Memory B cell (primary cell): Measurements from ENCODE around the gene ADAM11.
A peak's percentile ranks its signal among the peaks of the same experiment; 100 is the strongest.
"Not testable (repeated sequence)": the region's sequence is repeated elsewhere in the genome, so short reads cannot be mapped to it uniquely, and the experiment has no call there.

ENCODE experiments used
- ATAC-seq: fragments of 150-1000 bp; cut with Tn5 transposase; 2 replicates; pipeline ENCODE4 v1.10.0; 2021; ENCODE audit warnings: low read depth, mild to moderate bottlenecking, moderate library complexity
- DNase-seq, 2 donors: peaks; one replicate each; pipeline ENCODE4 v3.0.0; 2022; ENCODE audit warnings: low spot score in 2 of 2
- H3K27ac Mint-ChIP-seq: one replicate; pipeline ENCODE4 v1.8.0; 2022; ENCODE audit warnings: mild to moderate bottlenecking, moderate library complexity, mixed read lengths
- H3K27me3 Mint-ChIP-seq: one replicate; pipeline ENCODE4 v1.8.0; 2022; ENCODE audit warnings: mixed read lengths
- H3K36me3 Mint-ChIP-seq: one replicate; pipeline ENCODE4 v1.8.0; 2022; ENCODE audit warnings: mild to moderate bottlenecking, mixed read lengths
- H3K4me1 Mint-ChIP-seq: one replicate; pipeline ENCODE4 v1.8.0; 2022; ENCODE audit warnings: mixed read lengths
- H3K4me3 Mint-ChIP-seq: one replicate; pipeline ENCODE4 v1.8.0; 2022; ENCODE audit warnings: mild to moderate bottlenecking, moderate library complexity, mixed read lengths
- H3K9me3 Mint-ChIP-seq: one replicate; pipeline ENCODE4 v1.8.0; 2022; ENCODE audit warnings: mixed read lengths

The ADAM11 gene

DNA sequence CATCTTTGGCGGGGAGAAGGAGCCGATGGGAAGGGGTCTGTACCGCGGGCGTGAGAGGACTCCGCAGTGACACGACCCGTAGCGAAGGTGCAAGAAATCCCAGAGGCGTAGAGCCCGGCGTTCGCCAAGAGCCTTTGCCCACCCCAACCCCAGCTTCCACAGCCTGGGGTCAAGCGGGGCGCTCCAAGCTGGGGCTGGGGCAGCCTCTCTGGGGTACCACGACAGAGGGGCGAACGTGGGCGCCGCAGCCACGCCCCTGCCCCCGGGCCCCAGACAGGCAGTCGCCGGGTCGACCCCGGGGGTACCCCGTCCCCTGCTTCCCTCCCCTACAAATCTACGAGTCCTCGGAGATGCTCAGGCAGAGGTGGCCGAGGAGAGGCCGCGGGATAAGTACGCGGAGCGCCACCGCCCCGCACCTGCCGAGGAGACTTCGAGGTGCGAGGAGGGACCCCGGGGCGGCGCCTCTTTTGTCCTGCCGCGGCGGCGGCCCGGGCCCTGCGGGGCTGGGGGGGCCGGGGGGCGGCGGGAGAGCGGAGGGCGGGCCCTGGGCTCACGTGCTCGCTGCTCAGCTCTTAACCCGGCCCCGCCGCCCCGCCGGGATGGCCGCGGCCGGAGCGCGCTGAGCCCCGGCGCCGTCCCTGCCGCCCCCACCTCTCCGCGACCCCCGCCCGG is at the start of gene ADAM11:
Gene ADAM11 (plus strand): TSS at position 575 of the 672 bp plus-strand sequence. CDS start 212 bp downstream, outside the sequence.
- peak in 1 of 2 donors; percentile 31 for DNase-seq
- ATAC-seq: peak; percentile 51
- Mint-ChIP-seq H3K36me3 (peaks cover 2% of the 10 kb centered on the region), H3K4me1 (peaks cover 5% of the 10 kb centered on the region), H3K9me3 (no peaks in the 10 kb centered on the region), H3K4me3 (peak within 1 kb of the TSS; percentile 65), H3K27me3 (peaks cover 15% of the 10 kb centered on the region), H3K27ac (no peak within 1 kb of the TSS)

- no peaks in the 10 kb centered on the region for H3K4me1 Mint-ChIP-seq
- no peak overlapping the region for H3K4me3 Mint-ChIP-seq
- H3K9me3 Mint-ChIP-seq: no peaks in the 10 kb centered on the region
- DNase-seq: no peak
- H3K36me3 Mint-ChIP-seq: peaks cover 13% of the 10 kb centered on the region
- ATAC-seq: no peak
- H3K27me3 Mint-ChIP-seq: no peaks in the 10 kb centered on the region
- H3K27ac Mint-ChIP-seq: no peak overlapping the region
These were observed 39.3 kb upstream of the ADAM11 start for GRCh38 chr17:44719444-44719843.

DNA sequence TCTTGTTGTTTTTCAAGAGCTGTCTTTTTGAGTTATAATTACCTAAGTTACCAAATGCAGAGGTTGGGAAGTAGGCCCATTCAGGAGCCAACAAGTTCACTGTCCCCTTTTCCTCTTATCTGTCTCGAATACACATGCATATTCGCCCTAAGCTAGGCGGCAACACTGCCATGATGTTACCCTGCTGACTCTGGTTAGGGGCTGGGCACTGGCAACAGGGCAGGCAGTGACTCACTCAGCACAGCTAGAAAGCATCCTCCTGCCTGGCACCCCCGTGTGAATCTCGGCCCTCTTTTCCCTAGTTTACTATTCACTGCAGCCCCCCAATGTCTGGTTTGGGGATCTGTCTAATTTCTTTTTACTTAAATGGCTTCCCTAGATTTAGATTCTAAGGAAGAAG is 36.5 kb upstream of the ADAM11 start:
- no peak overlapping the region for H3K4me3 Mint-ChIP-seq
- ATAC-seq (no peak), DNase-seq (no peak)
- peaks cover 13% of the 10 kb centered on the region for H3K36me3 Mint-ChIP-seq
- no peaks in the 10 kb centered on the region for H3K4me1 Mint-ChIP-seq
- H3K27me3 Mint-ChIP-seq: no peaks in the 10 kb centered on the region
- no peaks in the 10 kb centered on the region for H3K9me3 Mint-ChIP-seq
- H3K27ac Mint-ChIP-seq: no peak overlapping the region

GRCh38 chr17:44726121-44726520 is 32.7 kb upstream of the ADAM11 start:
- H3K9me3 Mint-ChIP-seq, DNase-seq, H3K27me3 Mint-ChIP-seq, H3K4me1 Mint-ChIP-seq, ATAC-seq, H3K27ac Mint-ChIP-seq, H3K4me3 Mint-ChIP-seq: not testable (repeated sequence)
- H3K36me3 Mint-ChIP-seq: peaks cover 12% of the 10 kb centered on the region

GRCh38 chr17:44733753-44734152 is 25.0 kb upstream of the ADAM11 start:
- ATAC-seq (no peak), DNase-seq (no peak)
- H3K27me3 Mint-ChIP-seq: no peaks in the 10 kb centered on the region
- H3K4me3 Mint-ChIP-seq: no peak overlapping the region
- H3K27ac Mint-ChIP-seq: no peak overlapping the region
- peaks cover 4% of the 10 kb centered on the region for H3K36me3 Mint-ChIP-seq
- H3K9me3 Mint-ChIP-seq: no peaks in the 10 kb centered on the region
- no peaks in the 10 kb centered on the region for H3K4me1 Mint-ChIP-seq

DNA sequence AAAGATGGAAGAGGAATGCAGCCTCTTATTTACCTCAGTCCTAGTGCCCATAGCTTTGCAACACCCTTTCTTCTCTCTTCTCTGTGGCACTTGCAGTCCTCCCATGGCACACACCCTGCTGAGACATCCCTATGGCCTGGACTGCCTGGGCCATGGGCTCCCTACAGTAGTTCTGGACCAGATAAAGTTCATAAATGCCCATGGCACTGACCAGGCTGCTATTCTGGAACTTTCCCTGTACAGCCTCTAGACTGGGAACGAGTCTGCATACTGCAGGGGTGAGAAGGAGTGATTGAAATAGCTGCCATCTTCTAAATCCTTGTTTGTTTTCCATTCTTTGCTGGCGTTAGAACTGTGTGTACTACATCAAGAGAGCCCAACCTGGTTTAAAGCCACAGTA is 24.5 kb upstream of the ADAM11 start:
- Mint-ChIP-seq H3K4me3 (no peak overlapping the region), H3K4me1 (no peaks in the 10 kb centered on the region), H3K9me3 (no peaks in the 10 kb centered on the region), H3K36me3 (peaks cover 4% of the 10 kb centered on the region), H3K27ac (no peak overlapping the region), H3K27me3 (no peaks in the 10 kb centered on the region)
- DNase-seq (no peak), ATAC-seq (no peak)

- no peak overlapping the region for H3K27ac Mint-ChIP-seq
- H3K27me3 Mint-ChIP-seq: no peaks in the 10 kb centered on the region
- H3K4me3 Mint-ChIP-seq: no peak overlapping the region
- no peaks in the 10 kb centered on the region for H3K9me3 Mint-ChIP-seq
- DNase-seq: no peak
- no peak for ATAC-seq
- no peaks in the 10 kb centered on the region for H3K4me1 Mint-ChIP-seq
- H3K36me3 Mint-ChIP-seq: no peaks in the 10 kb centered on the region
These were observed 22.1 kb upstream of the ADAM11 start for GRCh38 chr17:44736551-44737240.

GRCh38 chr17:44738214-44738906 is 20.4 kb upstream of the ADAM11 start:
- DNase-seq (no peak), ATAC-seq (no peak)
- Mint-ChIP-seq H3K4me3 (no peak overlapping the region), H3K36me3 (peaks cover 3% of the 10 kb centered on the region), H3K9me3 (no peaks in the 10 kb centered on the region), H3K4me1 (no peaks in the 10 kb centered on the region), H3K27me3 (no peaks in the 10 kb centered on the region), H3K27ac (no peak overlapping the region)

GRCh38 chr17:44741316-44741715 is 17.5 kb upstream of the ADAM11 start:
- Mint-ChIP-seq H3K27me3 (no peaks in the 10 kb centered on the region), H3K36me3 (peaks cover 3% of the 10 kb centered on the region), H3K4me1 (no peaks in the 10 kb centered on the region), H3K4me3 (no peak overlapping the region), H3K9me3 (no peaks in the 10 kb centered on the region), H3K27ac (no peak overlapping the region)
- no peak for DNase-seq
- no peak for ATAC-seq

GRCh38 chr17:44745301-44745700 is 13.5 kb upstream of the ADAM11 start:
- no peaks in the 10 kb centered on the region for H3K27me3 Mint-ChIP-seq
- H3K36me3 Mint-ChIP-seq: peaks cover 9% of the 10 kb centered on the region
- H3K9me3 Mint-ChIP-seq: no peaks in the 10 kb centered on the region
- H3K4me1 Mint-ChIP-seq: no peaks in the 10 kb centered on the region
- ATAC-seq (no peak), DNase-seq (no peak)
- no peak overlapping the region for H3K27ac Mint-ChIP-seq
- no peak overlapping the region for H3K4me3 Mint-ChIP-seq

DNA sequence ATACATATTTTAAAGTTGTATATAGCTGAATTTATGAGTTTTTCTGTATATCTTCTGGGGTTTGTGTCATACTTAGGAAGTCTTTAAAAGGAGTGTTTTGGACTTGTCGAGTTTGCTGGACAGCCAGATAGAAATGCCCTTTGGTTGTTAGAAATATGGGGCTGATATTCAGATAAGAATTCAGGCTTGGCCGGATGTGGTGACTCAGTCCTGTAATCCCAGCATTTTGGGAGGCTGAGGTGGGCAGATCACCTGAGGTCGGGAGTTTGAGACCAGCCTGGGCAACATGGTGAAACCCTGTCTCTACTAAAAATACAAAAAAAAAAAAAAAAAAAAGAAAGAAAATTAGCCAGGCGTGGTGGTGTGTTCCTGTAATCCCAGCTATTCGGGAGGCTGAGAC is 13.1 kb upstream of the ADAM11 start:
- H3K9me3 Mint-ChIP-seq, H3K36me3 Mint-ChIP-seq, DNase-seq, H3K4me3 Mint-ChIP-seq, H3K27ac Mint-ChIP-seq, H3K4me1 Mint-ChIP-seq, H3K27me3 Mint-ChIP-seq, ATAC-seq: not testable (repeated sequence)

GRCh38 chr17:44747566-44747965 is 11.2 kb upstream of the ADAM11 start:
- ATAC-seq (no peak), DNase-seq (no peak)
- Mint-ChIP-seq H3K27me3 (no peaks in the 10 kb centered on the region), H3K9me3 (no peaks in the 10 kb centered on the region), H3K36me3 (peaks cover 18% of the 10 kb centered on the region), H3K4me3 (no peak overlapping the region), H3K27ac (no peak overlapping the region), H3K4me1 (no peaks in the 10 kb centered on the region)

GRCh38 chr17:44749076-44749979 is 9.5 kb upstream of the ADAM11 start:
- Mint-ChIP-seq H3K4me3 (no peak overlapping the region), H3K4me1 (no peaks in the 10 kb centered on the region), H3K9me3 (no peaks in the 10 kb centered on the region), H3K36me3 (peaks cover 17% of the 10 kb centered on the region), H3K27me3 (peaks cover 2% of the 10 kb centered on the region), H3K27ac (no peak overlapping the region)
- DNase-seq (no peak), ATAC-seq (no peak)

GRCh38 chr17:44749980-44750318 is 8.8 kb upstream of the ADAM11 start:
- DNase-seq (no peak), ATAC-seq (no peak)
- Mint-ChIP-seq H3K4me1 (no peaks in the 10 kb centered on the region), H3K27ac (no peak overlapping the region), H3K9me3 (no peaks in the 10 kb centered on the region), H3K36me3 (peaks cover 17% of the 10 kb centered on the region), H3K27me3 (peaks cover 2% of the 10 kb centered on the region), H3K4me3 (no peak overlapping the region)
